Fibroblast of lung (primary cell): Measurements from ENCODE around the gene APP. TPM values are rescaled to one million over a fixed set of nuclear protein-coding genes. Genes with fewer than 3 reads are reported as not detected.

Experiments
- DNase-seq, 2 donors: peaks; one replicate each; pipeline versions ENCODE4 v3.0.0 to v3.0.0-alpha.2; 2010; ENCODE audit warnings: low read depth in 2 of 2
- H2AFZ ChIP-seq: 2 replicates; pipeline ENCODE4 v1.5.1; 2012; ENCODE audit warnings: low read length, control low read depth, inconsistent platforms
- H3K27ac ChIP-seq: 2 replicates; pipeline ENCODE4 v1.5.1; 2011; ENCODE audit warnings: low read length, control low read depth; ENCODE audit not compliant: insufficient read depth
- H3K27me3 ChIP-seq: 2 replicates; pipeline ENCODE4 v1.5.1; 2011; ENCODE audit warnings: mild to moderate bottlenecking, low read length; ENCODE audit not compliant: control insufficient read depth, insufficient read depth
- H3K36me3 ChIP-seq: 2 replicates; pipeline ENCODE4 v1.5.1; 2011; ENCODE audit warnings: low read length; ENCODE audit not compliant: control insufficient read depth, insufficient read depth
- H3K4me1 ChIP-seq: 2 replicates; pipeline ENCODE4 v1.5.1; 2011; ENCODE audit warnings: low read length; ENCODE audit not compliant: control insufficient read depth, insufficient read depth; ENCODE audit errors: extremely low read depth
- H3K4me2 ChIP-seq: 2 replicates; pipeline ENCODE4 v1.5.1; 2011; ENCODE audit warnings: low read length, control low read depth; ENCODE audit not compliant: insufficient read depth; ENCODE audit errors: extremely low read depth
- H3K4me3 ChIP-seq, 4 experiments: fragments of 200-600 bp in 1 of 4; sonication (generic) in 1 of 4; replicated peaks in 1 of 4; 2 replicates each; pipeline ENCODE4 v1.5.1; 2011 to 2016; ENCODE audit warnings: low read length in 4 of 4, low read depth in 3 of 4, mild to moderate bottlenecking in 3 of 4, control low read depth in 2 of 4, inconsistent platforms in 1 of 4, mixed read lengths in 1 of 4; ENCODE audit not compliant: insufficient read depth in 1 of 4; ENCODE audit errors: control extremely low read depth in 1 of 4
- H3K79me2 ChIP-seq: 2 replicates; pipeline ENCODE4 v1.5.1; 2012; ENCODE audit warnings: mild to moderate bottlenecking, low read length, inconsistent platforms; ENCODE audit not compliant: control insufficient read depth, insufficient read depth
- H3K9ac ChIP-seq: 2 replicates; pipeline ENCODE4 v1.5.1; 2011; ENCODE audit warnings: mild to moderate bottlenecking, low read length, control low read depth; ENCODE audit not compliant: insufficient read depth
- H3K9me3 ChIP-seq: 2 replicates; pipeline ENCODE4 v1.5.1; 2012; ENCODE audit warnings: low read depth, low read length; ENCODE audit not compliant: control insufficient read depth, insufficient read depth
- H4K20me1 ChIP-seq: 2 replicates; pipeline ENCODE4 v1.5.1; 2011; ENCODE audit warnings: low read length; ENCODE audit not compliant: control insufficient read depth, insufficient read depth; ENCODE audit errors: extremely low read depth
- EZH2 ChIP-seq: IDR thresholded peaks from 2 replicates; pipeline ENCODE4 v1.5.1; 2012; ENCODE audit warnings: low read length, control low read depth, mild to moderate bottlenecking; ENCODE audit errors: missing control alignments
- polyA plus RNA-seq, 2 donors: library from polyadenylated mRNA; depleted of rRNA in 1 of 2; stranded (reverse) in 1 of 2; unstranded in 1 of 2; fragments of >200 nt; gene quantifications; 2 replicates each; pipeline ENCODE4 v1.2.1, GENCODE V29; 2011 to 2012; ENCODE audit warnings: missing spikeins in 1 of 2
- total RNA-seq: library from RNA; depleted of rRNA; stranded (reverse); fragments of >200 nt; gene quantifications from 2 replicates; pipeline ENCODE4 v1.2.1, GENCODE V29; 2014
- TF ChIP-seq, protein P1 (sequence below), 2 donors: IDR thresholded peaks in 1 of 2; conservative IDR thresholded peaks in 1 of 2; 1 replicate in 1 of 2; 2 replicates in 1 of 2; pipeline ENCODE4 v1.5.1; 2011 to 2012; ENCODE audit warnings: low read length in 2 of 2, control low read depth in 1 of 2, inconsistent platforms in 1 of 2, low read depth in 1 of 2, mild to moderate bottlenecking in 1 of 2

APP gene
- total and polyA plus RNA-seq, 2 donors (not counting 1 experiment from before 2014, with no cell fraction given): 633 to 1,088 TPM

DNA sequence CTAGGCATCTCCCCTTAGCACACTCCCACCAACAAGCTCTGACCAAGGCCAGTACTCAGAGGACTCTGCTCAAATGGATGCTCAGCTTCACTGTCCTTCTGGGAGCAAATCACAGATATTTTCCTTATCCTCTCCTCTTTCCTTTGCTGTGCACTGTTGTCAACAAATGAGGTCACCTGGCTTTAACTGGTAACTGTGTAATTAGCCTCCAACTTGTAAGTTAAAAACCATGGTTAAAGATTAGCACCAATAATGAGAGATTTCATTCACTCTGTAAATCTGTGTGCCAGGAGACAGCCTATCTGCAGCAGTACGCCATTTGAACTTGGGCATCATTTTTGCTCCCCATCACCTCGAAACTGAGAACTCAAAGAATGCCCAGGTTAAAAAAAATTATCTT is 286.3 kb downstream of the APP start:
- TF ChIP-seq, protein P1, sequence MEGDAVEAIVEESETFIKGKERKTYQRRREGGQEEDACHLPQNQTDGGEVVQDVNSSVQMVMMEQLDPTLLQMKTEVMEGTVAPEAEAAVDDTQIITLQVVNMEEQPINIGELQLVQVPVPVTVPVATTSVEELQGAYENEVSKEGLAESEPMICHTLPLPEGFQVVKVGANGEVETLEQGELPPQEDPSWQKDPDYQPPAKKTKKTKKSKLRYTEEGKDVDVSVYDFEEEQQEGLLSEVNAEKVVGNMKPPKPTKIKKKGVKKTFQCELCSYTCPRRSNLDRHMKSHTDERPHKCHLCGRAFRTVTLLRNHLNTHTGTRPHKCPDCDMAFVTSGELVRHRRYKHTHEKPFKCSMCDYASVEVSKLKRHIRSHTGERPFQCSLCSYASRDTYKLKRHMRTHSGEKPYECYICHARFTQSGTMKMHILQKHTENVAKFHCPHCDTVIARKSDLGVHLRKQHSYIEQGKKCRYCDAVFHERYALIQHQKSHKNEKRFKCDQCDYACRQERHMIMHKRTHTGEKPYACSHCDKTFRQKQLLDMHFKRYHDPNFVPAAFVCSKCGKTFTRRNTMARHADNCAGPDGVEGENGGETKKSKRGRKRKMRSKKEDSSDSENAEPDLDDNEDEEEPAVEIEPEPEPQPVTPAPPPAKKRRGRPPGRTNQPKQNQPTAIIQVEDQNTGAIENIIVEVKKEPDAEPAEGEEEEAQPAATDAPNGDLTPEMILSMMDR (conservative IDR thresholded peaks at IDR 0.05 in 1 of 2, IDR thresholded peaks at IDR 0.05 in 1 of 2; ENCODE audit: low read depth in 1 of 2, low read length in 2 of 2): no peak
- Histone ChIP-seq H2AFZ (no peak overlapping the region), H4K20me1 (no peaks in the 10 kb centered on the region), H3K9ac (no peak overlapping the region), H3K4me2 (no peak overlapping the region), H3K79me2 (no peaks in the 10 kb centered on the region), H3K4me1 (no peaks in the 10 kb centered on the region), H3K9me3 (no peaks in the 10 kb centered on the region), H3K27me3 (no peaks in the 10 kb centered on the region), H3K36me3 (peaks cover 1% of the 10 kb centered on the region), H3K27ac (no peak overlapping the region), H3K4me3 (no peak overlapping the region)
- no peak for DNase-seq

DNA sequence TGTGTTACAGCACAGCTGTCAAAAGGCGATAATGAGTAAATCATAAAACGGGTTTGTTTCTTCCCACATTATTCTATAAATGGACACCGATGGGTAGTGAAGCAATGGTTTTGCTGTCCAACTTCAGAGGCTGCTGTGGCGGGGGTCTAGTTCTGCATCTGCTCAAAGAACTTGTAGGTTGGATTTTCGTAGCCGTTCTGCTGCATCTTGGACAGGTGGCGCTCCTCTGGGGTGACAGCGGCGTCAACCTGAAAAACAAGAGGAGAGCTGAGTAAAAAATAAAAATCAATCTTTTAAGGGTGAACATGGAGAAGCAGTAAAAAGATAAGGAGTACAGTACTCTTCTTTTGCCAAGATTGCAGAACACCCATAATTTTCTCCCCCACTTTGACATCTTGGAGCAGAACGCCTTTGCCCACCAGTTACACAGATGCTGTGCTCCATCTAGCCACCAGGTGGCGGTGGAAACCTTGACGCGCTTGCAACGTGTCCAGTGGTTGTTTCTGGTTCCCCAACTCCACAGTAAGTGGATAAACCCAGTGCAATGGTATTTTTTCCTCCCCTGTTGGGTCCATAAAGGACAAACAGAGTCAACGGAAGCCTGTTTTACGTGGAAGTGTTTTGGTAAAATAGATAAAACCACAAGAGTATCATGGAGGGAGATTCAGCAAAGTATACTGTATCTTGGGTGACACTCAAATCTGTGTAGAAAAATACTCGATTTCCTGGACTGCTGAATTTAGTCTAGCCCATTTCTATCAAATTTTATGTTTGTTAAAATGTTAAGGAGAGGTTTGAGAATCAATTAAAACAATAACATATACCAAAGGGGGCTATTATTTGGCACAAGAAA is 288.8 kb downstream of the APP start:
- peak; percentile 41 to 70 for DNase-seq
- Histone ChIP-seq H3K4me2 (no peak overlapping the region), H3K4me3 (no peak overlapping the region), H3K27me3 (no peaks in the 10 kb centered on the region), H3K9ac (no peak overlapping the region), H3K9me3 (no peaks in the 10 kb centered on the region), H2AFZ (no peak overlapping the region), H4K20me1 (no peaks in the 10 kb centered on the region), H3K36me3 (peaks cover 3% of the 10 kb centered on the region), H3K27ac (no peak overlapping the region), H3K79me2 (no peaks in the 10 kb centered on the region), H3K4me1 (no peaks in the 10 kb centered on the region)
- TF ChIP-seq, protein P1 (conservative IDR thresholded peaks at IDR 0.05 in 1 of 2, IDR thresholded peaks at IDR 0.05 in 1 of 2; ENCODE audit: low read depth in 1 of 2, low read length in 2 of 2): peak; percentile 96 to 99
- TF ChIP-seq EZH2: no peak

DNA sequence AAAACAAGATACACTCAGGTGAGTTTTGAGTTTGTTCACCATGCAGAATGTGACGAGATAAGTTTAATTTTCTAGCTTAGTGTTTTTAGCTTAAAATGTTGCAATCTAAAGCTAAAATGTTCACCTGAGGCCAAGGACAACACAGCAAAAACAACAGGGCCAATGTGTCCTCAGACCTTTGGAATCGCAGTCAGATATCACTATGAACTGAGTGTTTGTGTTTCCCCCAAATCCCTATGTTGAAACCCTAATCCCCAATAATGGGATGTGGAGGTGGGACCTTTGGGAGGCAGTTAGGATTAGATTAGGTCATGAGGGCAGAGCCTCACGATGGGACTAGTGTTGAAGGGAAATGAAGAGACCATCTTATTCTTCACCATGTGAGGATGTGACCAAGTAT is 291.4 kb downstream of the APP start:
- no peaks in the 10 kb centered on the region for H4K20me1 ChIP-seq
- no peaks in the 10 kb centered on the region for H3K79me2 ChIP-seq
- H3K27me3 ChIP-seq: no peaks in the 10 kb centered on the region
- H3K9me3 ChIP-seq: no peaks in the 10 kb centered on the region
- H3K36me3 ChIP-seq: peaks cover 3% of the 10 kb centered on the region
- no peak for DNase-seq
- no peak overlapping the region for H3K4me3 ChIP-seq
- no peak overlapping the region for H3K27ac ChIP-seq
- TF ChIP-seq, protein P1 (conservative IDR thresholded peaks at IDR 0.05 in 1 of 2, IDR thresholded peaks at IDR 0.05 in 1 of 2; ENCODE audit: low read depth in 1 of 2, low read length in 2 of 2): no peak
- TF ChIP-seq EZH2: no peak
- H3K9ac ChIP-seq: no peak overlapping the region
- H3K4me2 ChIP-seq: no peak overlapping the region
- H3K4me1 ChIP-seq: no peaks in the 10 kb centered on the region
- H2AFZ ChIP-seq: no peak overlapping the region
